Activated T-helper 9 cell treated with anti-CD3 and anti-CD28 coated beads, Interleukin-2, amount 50 U/mL, for 16 hours (primary cell): ENCODE data around the gene STIM1.

Source experiments
- DNase-seq: peaks from one replicate; pipeline ENCODE4 v3.0.0-alpha.2; 2020; ENCODE audit warnings: low read depth

The STIM1 gene

GRCh38 chr11:3916962-3917361, 61.5 kb downstream of the STIM1 start:
- DNase-seq = no peak

GRCh38 chr11:3920148-3920852, 64.8 kb downstream of the STIM1 start:
- DNase-seq = peak; percentile 60

- no peak for DNase-seq
Observed at GRCh38 chr11:3922056-3922455, 66.6 kb downstream of the STIM1 start.

GRCh38 chr11:3925513-3925912, 70.0 kb downstream of the STIM1 start:
- no peak for DNase-seq

GRCh38 chr11:3926458-3927095, 71.1 kb downstream of the STIM1 start:
- DNase-seq = no peak

GRCh38 chr11:3927129-3927796, 71.8 kb downstream of the STIM1 start:
- no peak for DNase-seq

- DNase-seq = no peak
Observed at GRCh38 chr11:3929232-3929631, 73.8 kb downstream of the STIM1 start.

- DNase-seq = no peak
Observed at GRCh38 chr11:3929649-3930048, 74.2 kb downstream of the STIM1 start.

- no peak for DNase-seq
Observed at GRCh38 chr11:3932698-3933097, 77.2 kb downstream of the STIM1 start.

- no peak for DNase-seq
Observed at GRCh38 chr11:3933165-3933628, 77.7 kb downstream of the STIM1 start.

GRCh38 chr11:3934658-3935057, 79.2 kb downstream of the STIM1 start:
- DNase-seq = no peak

GRCh38 chr11:3936517-3936916, 81.1 kb downstream of the STIM1 start:
- DNase-seq = no peak

GRCh38 chr11:3939211-3939610, 83.7 kb downstream of the STIM1 start:
- no peak for DNase-seq

- no peak for DNase-seq
Observed at GRCh38 chr11:3939651-3940190, 84.3 kb downstream of the STIM1 start.

- no peak for DNase-seq
Observed at GRCh38 chr11:3942160-3942955, 86.9 kb downstream of the STIM1 start.

GRCh38 chr11:3942956-3943497, 87.6 kb downstream of the STIM1 start:
- DNase-seq = no peak

- no peak for DNase-seq
Observed at GRCh38 chr11:3944198-3944597, 88.7 kb downstream of the STIM1 start.

- DNase-seq = no peak
Observed at GRCh38 chr11:3946455-3947017, 91.1 kb downstream of the STIM1 start.

GRCh38 chr11:3947061-3947460, 91.6 kb downstream of the STIM1 start:
- DNase-seq = no peak

GRCh38 chr11:3949125-3949524, 93.7 kb downstream of the STIM1 start:
- DNase-seq = no peak

GRCh38 chr11:3950996-3951660, 95.7 kb downstream of the STIM1 start:
- DNase-seq = no peak
